Amniotic stem cell (primary cell): ENCODE data around the gene RPP30.
A peak's percentile ranks its signal among the peaks of the same experiment; 100 is the strongest.

Experiments used
- DNase-seq: peaks from one replicate; lab custom pipeline; 2025; lab: John Stamatoyannopoulos, UW

The RPP30 gene

GRCh38 chr10:90871766-90872647 lies at the start of gene RPP30:
TSS of gene RPP30 (plus strand) at chr10:90871974. CDS start at chr10:90871987, 13 bp downstream.
- peak; percentile 56 for DNase-seq

- no peak for DNase-seq
These were observed 49.3 kb upstream of the RPP30 start for GRCh38 chr10:90822508-90822907.

GRCh38 chr10:90832111-90832510 lies 39.7 kb upstream of the RPP30 start:
- DNase-seq, result no peak

DNA sequence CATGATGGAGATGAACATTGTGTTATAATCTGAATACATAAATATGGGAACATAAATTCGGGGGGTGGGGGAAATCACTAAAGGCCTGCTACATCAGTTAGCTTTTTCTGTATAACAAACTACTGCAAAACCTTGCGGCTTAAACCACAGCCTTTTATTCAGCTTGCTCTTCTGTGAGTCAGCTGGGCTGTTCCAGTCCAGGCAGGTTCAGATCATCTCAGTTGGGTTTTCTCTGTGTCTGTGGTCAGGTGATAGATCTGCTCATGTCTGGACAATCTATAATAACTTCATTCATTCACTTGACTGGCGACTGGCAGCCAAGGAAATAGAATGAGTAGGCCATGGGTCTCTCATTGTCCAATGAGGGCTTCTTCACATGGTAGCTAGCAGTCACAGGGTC lies 37.4 kb upstream of the RPP30 start:
- DNase-seq, result no peak

- no peak for DNase-seq
These were observed 34.3 kb upstream of the RPP30 start for GRCh38 chr10:90837486-90837885.

- DNase-seq, result no peak
These were observed 29.0 kb upstream of the RPP30 start for GRCh38 chr10:90842725-90843124.

GRCh38 chr10:90845726-90846125 lies 26.0 kb upstream of the RPP30 start:
- DNase-seq, result no peak

GRCh38 chr10:90846746-90847145 lies 25.0 kb upstream of the RPP30 start:
- no peak for DNase-seq

DNA sequence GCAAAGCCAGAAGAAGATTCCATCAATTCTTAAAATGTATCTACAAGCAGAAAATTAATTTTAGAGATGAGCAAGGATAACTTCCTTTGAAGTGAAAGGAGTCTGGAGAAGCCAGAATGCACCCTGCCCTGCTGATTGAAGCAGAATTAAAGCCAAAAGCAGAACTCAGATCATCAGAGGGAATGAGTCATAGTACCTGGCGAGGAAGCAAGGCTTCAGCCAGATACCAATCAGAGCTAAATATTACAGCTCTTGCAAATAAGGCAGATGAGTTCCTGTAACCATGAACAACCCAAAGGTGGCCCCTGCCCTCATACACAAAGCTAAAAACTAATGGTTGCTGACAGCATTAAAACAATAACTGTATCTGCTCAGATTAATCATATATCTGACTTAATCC lies 24.3 kb upstream of the RPP30 start:
- DNase-seq, result no peak

DNA sequence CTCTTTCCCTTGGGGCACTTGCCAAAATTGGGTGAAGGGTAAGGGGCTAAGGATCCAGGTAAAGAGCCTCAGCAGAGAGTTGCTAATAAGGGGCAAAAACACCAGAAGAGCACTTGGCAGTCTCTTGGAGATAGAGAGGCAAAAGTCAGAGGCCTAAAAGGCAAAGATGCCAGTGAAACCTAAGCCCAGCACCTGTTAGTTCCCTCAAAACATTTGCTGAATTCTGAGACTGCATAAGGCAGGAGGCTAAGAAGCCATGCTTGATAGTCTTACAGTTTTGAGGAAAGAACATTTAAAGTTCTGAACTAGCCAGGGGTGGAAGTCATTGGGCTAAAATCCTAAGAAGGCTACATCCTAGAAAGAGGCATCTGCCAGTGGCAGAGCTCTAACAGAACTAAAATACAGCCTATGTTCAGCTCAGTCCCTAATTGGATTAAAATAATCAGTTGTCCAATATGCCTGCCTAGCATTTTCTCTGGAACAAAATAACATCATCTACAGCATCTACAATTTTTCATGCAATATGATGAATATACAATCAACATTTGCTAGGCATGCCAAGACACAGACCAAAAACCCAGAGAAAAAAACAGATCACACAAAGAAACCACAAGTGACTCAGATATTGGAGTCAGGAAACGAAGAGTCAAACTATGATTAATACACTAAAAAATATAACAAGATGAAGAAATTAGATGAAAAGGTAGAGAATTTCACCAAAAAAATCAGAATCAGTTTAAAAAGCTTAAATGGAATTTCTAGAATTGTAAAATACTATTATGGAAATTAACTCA lies 21.6 kb upstream of the RPP30 start:
- no peak for DNase-seq

GRCh38 chr10:90855126-90855525 lies 16.6 kb upstream of the RPP30 start:
- no peak for DNase-seq

DNA sequence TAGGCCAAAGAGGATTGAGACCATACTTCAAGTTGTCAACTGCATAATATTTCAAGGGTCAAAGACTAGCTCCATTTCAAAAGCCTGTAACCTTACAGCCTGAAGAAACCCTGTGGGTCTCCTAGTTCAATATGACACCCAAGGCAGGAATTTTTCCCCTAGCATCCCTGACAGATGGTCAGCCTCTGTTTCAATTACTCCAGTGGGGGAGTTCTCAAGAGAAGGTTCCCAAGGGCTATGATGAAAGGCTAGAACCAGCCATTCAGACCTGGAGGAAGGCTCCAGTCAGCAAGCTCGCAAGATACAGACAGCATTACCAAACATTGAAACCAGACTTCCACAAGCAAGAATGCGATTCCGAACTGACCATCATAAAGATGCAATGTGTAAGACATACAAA lies 15.5 kb upstream of the RPP30 start:
- no peak for DNase-seq

- no peak for DNase-seq
These were observed 14.7 kb upstream of the RPP30 start for GRCh38 chr10:90856964-90857634.

DNA sequence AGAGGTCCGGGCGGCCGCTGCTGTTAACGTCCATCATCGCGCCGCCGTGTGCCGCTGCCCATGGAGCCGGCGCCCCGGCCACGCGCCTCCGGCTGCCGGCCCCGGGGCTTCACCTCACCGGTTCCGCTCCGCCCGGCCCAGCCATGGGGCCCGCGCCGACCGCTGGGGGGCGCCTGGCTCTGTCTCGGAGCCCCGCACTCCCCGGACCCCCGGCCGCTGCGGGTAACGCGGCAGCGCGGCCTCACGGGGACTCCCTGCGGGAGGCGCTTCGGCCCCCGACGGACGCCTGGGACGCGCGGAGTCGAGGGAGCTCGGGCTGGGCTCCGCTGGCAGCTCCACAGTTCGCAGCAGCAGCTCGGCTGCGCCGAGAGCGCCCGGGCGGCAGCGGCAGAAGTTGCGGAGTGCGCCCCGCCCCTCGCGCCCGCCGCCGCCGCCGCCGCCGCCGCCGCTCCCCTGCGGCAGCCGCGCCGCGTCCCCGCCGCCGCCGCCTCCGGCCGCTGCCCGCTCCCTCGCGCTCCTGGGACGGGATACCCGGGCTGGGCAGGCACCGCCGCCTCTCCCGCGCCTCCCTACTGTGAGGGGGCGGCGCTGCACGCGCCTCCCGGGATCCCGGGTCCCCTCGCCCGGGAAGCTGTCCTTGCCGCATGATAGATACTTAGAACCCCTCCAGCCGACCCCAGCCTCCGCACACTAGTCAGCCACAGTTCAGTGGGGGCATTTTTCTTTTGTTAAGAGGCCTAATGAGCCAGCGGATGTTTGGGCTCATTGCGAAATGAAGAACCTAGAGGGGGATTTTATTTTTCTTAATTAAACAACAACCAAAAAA lies 13.9 kb upstream of the RPP30 start, which contains the start of gene HTR7:
Gene HTR7, minus strand, starts transcription at position 405 of the 826 bp plus-strand sequence. Its CDS starts 368 bp downstream, at position 37.
- DNase-seq, result no peak

- DNase-seq, result no peak
These were observed 13.3 kb upstream of the RPP30 start for GRCh38 chr10:90858461-90858968.

GRCh38 chr10:90859321-90859751 lies 12.4 kb upstream of the RPP30 start:
- DNase-seq, result peak; percentile 44

- no peak for DNase-seq
These were observed 11.0 kb upstream of the RPP30 start for GRCh38 chr10:90860790-90861189.

DNA sequence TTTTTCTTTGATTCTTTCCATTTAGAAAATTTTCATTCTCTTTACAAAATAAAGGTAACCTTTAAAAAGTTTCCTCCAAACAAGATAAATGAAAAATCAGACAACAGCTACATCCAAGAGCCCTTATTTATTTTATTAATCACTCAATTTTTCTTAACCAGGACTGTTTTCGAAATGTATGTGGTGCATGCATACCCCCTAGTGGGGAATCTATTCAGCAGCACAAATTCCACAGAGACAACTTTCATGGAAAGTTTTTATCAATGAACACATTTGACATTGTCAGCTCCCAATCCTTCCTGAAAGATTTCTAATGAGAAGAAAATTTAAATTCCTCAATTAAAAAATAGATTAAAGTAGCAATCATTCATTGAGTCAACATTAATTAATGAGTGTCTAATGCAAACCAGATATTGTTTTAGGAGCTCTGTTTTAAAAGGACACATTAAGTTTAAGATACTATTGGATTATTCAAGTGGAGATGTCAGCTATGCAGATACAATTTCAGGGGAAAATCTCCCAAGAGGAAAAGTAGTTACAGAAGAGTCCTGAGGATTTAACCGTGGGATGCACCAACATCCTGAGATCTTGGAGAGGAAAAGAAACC lies 8.8 kb upstream of the RPP30 start:
- DNase-seq, result peak; percentile 30

- DNase-seq, result peak; percentile 45
These were observed 6.4 kb upstream of the RPP30 start for GRCh38 chr10:90865401-90865800.

- no peak for DNase-seq
These were observed 5.7 kb upstream of the RPP30 start for GRCh38 chr10:90866050-90866598.
